Measurements from ENCODE around the gene CHRM3.

Gene CHRM3

GRCh38 chr1:239354231-239354630 lies 32.1 kb upstream of the CHRM3 start:
- Histone ChIP-seq H3K36me3 (ENCODE audit: control insufficient read depth, low read length) (no peaks in the 10 kb centered on the region), H3K4me3 (ENCODE audit: low read length) (no peak overlapping the region), H3K27me3 (ENCODE audit: control insufficient read depth, low read length) (no peaks in the 10 kb centered on the region), H3K4me1 (ENCODE audit: control insufficient read depth, low read length) (no peaks in the 10 kb centered on the region), H4K20me1 (ENCODE audit: control insufficient read depth, insufficient read depth, low read depth, low read length) (no peaks in the 10 kb centered on the region), H3F3A (ENCODE audit: control insufficient read depth, insufficient read depth) (no peaks in the 10 kb centered on the region), H3K79me2 (ENCODE audit: control insufficient read depth, low read length) (no peaks in the 10 kb centered on the region), H3K9me2 (replicated peaks; ENCODE audit: control insufficient read depth, low read length) (no peaks in the 10 kb centered on the region), H3K9me3 (ENCODE audit: control insufficient read depth, insufficient read depth, low read length) (no peaks in the 10 kb centered on the region), H3K4me2 (ENCODE audit: low read length) (no peak overlapping the region), H3K27ac (ENCODE audit: low read depth, low read length) (no peak overlapping the region)
- TF ChIP-seq CTCF (IDR thresholded peaks at IDR 0.05; ENCODE audit: low read depth, low read length, poor library complexity, severe bottlenecking), result no peak
- TF ChIP-seq EZH2phosphoT487 (IDR thresholded peaks at IDR 0.05; ENCODE audit: borderline replicate concordance, low read length), result no peak

- Histone ChIP-seq H3K79me2 (ENCODE audit: control insufficient read depth, low read length) (no peaks in the 10 kb centered on the region), H4K20me1 (ENCODE audit: control insufficient read depth, insufficient read depth, low read depth, low read length) (no peaks in the 10 kb centered on the region), H3K9me2 (replicated peaks; ENCODE audit: control insufficient read depth, low read length) (no peaks in the 10 kb centered on the region), H3F3A (ENCODE audit: control insufficient read depth, insufficient read depth) (no peaks in the 10 kb centered on the region), H3K4me1 (ENCODE audit: control insufficient read depth, low read length) (no peaks in the 10 kb centered on the region), H3K4me3 (ENCODE audit: low read length) (no peak overlapping the region), H3K36me3 (ENCODE audit: control insufficient read depth, low read length) (no peaks in the 10 kb centered on the region), H3K27ac (ENCODE audit: low read depth, low read length) (no peak overlapping the region), H3K4me2 (ENCODE audit: low read length) (no peak overlapping the region), H3K27me3 (ENCODE audit: control insufficient read depth, low read length) (no peaks in the 10 kb centered on the region), H3K9me3 (ENCODE audit: control insufficient read depth, insufficient read depth, low read length) (no peaks in the 10 kb centered on the region)
- TF ChIP-seq EZH2phosphoT487 (IDR thresholded peaks at IDR 0.05; ENCODE audit: borderline replicate concordance, low read length) (no peak), CTCF (IDR thresholded peaks at IDR 0.05; ENCODE audit: low read depth, low read length, poor library complexity, severe bottlenecking) (no peak)
Measured at GRCh38 chr1:239357867-239358266, 28.5 kb upstream of the CHRM3 start.

- no peak for TF ChIP-seq EZH2phosphoT487 (IDR thresholded peaks at IDR 0.05; ENCODE audit: borderline replicate concordance, low read length)
- no peak for TF ChIP-seq CTCF (IDR thresholded peaks at IDR 0.05; ENCODE audit: low read depth, low read length, poor library complexity, severe bottlenecking)
- no peaks in the 10 kb centered on the region for H3K79me2 ChIP-seq (ENCODE audit: control insufficient read depth, low read length)
- no peak overlapping the region for H3K27ac ChIP-seq (ENCODE audit: low read depth, low read length)
- H3F3A ChIP-seq (ENCODE audit: control insufficient read depth, insufficient read depth), result no peaks in the 10 kb centered on the region
- H3K4me3 ChIP-seq (ENCODE audit: low read length), result no peak overlapping the region
- no peaks in the 10 kb centered on the region for H4K20me1 ChIP-seq (ENCODE audit: control insufficient read depth, insufficient read depth, low read depth, low read length)
- H3K36me3 ChIP-seq (ENCODE audit: control insufficient read depth, low read length), result no peaks in the 10 kb centered on the region
- H3K9me2 ChIP-seq (replicated peaks; ENCODE audit: control insufficient read depth, low read length), result no peaks in the 10 kb centered on the region
- H3K4me1 ChIP-seq (ENCODE audit: control insufficient read depth, low read length), result no peaks in the 10 kb centered on the region
- H3K27me3 ChIP-seq (ENCODE audit: control insufficient read depth, low read length), result no peaks in the 10 kb centered on the region
- H3K9me3 ChIP-seq (ENCODE audit: control insufficient read depth, insufficient read depth, low read length), result no peaks in the 10 kb centered on the region
- no peak overlapping the region for H3K4me2 ChIP-seq (ENCODE audit: low read length)
Measured at GRCh38 chr1:239361403-239361802, 25.0 kb upstream of the CHRM3 start.

- Histone ChIP-seq H3K4me2 (ENCODE audit: low read length) (no peak overlapping the region), H3K36me3 (ENCODE audit: control insufficient read depth, low read length) (no peaks in the 10 kb centered on the region), H3K9me2 (replicated peaks; ENCODE audit: control insufficient read depth, low read length) (no peaks in the 10 kb centered on the region), H4K20me1 (ENCODE audit: control insufficient read depth, insufficient read depth, low read depth, low read length) (no peaks in the 10 kb centered on the region), H3K4me1 (ENCODE audit: control insufficient read depth, low read length) (no peaks in the 10 kb centered on the region), H3K9me3 (ENCODE audit: control insufficient read depth, insufficient read depth, low read length) (no peaks in the 10 kb centered on the region), H3K79me2 (ENCODE audit: control insufficient read depth, low read length) (no peaks in the 10 kb centered on the region), H3K27ac (ENCODE audit: low read depth, low read length) (no peak overlapping the region), H3F3A (ENCODE audit: control insufficient read depth, insufficient read depth) (no peaks in the 10 kb centered on the region), H3K4me3 (ENCODE audit: low read length) (no peak overlapping the region), H3K27me3 (ENCODE audit: control insufficient read depth, low read length) (no peaks in the 10 kb centered on the region)
- TF ChIP-seq EZH2phosphoT487 (IDR thresholded peaks at IDR 0.05; ENCODE audit: borderline replicate concordance, low read length), result no peak
- TF ChIP-seq CTCF (IDR thresholded peaks at IDR 0.05; ENCODE audit: low read depth, low read length, poor library complexity, severe bottlenecking), result no peak
Measured at GRCh38 chr1:239363930-239364329, 22.4 kb upstream of the CHRM3 start.

Measured in DOHH2 (cell line).